ENCODE results near the gene SAXO1.
"Not testable (repeated sequence)": the region's sequence is repeated elsewhere in the genome, so short reads cannot be mapped to it uniquely, and the experiment has no call there.

SAXO1 gene

GRCh38 chr9:18970393-18970792, 62.6 kb downstream of the SAXO1 start:
- no peak for DNase-seq (ENCODE audit: low read depth, low spot score)

DNA sequence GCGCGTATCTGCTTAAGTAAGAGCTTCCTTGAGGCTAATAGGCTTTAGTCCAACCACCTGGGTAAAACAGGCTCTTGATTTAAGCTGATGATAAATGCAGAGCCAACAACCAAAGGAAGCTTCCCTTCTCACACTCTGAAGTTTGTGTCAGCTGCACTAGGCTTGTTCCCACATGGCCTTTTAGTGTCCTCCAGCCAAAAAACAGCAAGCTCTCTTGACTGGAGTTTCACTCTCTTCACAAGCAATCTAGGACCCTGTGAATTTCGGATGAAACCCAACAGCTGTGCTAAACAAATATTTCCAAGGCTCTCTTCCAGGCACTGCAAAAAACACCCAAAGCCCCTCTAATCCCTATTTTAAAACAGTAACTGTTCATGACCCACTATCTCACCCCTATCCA, 63.9 kb downstream of the SAXO1 start:
- DNase-seq (ENCODE audit: low read depth, low spot score): no peak

GRCh38 chr9:18955626-18956025, 77.4 kb downstream of the SAXO1 start:
- no peak for DNase-seq (ENCODE audit: low read depth, low spot score)

GRCh38 chr9:18951936-18952335, 81.1 kb downstream of the SAXO1 start:
- DNase-seq (ENCODE audit: low read depth, low spot score): no peak

GRCh38 chr9:18947892-18948339, 85.1 kb downstream of the SAXO1 start:
- DNase-seq (ENCODE audit: low read depth, low spot score): no peak

- no peak for DNase-seq (ENCODE audit: low read depth, low spot score)
Measured at GRCh38 chr9:18942801-18943200, 90.2 kb downstream of the SAXO1 start.

DNA sequence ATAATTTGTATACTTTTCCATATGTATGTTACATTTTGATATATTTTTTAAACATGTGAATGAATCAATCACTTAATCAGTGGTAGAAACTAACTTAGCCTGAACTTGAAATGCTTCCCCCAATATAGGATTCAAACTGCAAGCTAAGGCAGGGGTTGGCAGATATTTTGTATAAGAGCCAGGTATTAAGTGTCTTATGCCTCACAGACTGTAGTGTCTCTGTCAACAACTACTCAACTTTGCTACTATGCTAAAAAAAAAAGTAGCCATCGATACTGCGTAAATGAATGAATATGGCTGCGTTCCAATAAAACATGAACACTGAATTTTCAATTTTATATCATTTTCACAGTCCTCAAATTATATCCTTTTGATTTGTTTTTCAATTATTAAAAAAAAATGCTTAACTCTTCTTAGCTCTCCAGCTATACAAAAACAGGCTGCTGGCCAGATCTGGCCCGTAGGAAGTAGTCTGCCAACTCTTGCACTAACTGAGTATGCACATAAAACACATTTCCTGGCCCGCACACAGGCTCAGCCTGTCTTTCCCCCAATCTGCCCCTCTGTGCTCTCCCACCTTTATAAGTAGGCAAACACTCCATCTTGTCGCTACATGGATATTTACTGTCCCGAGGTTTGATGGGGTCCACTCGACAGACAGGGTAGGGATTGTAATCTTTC, 91.8 kb downstream of the SAXO1 start:
- DNase-seq (ENCODE audit: low read depth, low spot score): no peak

DNA sequence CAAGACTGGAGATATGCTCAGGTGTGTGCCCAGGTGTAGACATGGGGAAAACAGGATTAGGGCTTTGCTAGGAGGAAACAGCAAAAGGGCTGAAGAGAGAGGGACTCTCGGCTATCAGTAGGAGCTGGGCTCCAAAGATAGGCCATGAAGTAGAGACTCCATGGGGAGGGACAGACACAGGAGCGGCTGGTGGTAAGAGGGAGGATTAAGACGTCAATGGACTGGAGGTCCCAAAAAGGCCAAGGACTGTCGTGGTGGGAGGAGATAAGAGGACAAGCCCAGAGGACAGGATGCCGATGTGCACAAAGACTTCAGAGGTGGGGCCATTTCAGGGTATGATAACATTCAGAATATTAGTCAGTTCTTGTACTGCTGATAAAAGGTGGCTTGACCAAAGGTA, 93.1 kb downstream of the SAXO1 start:
- no peak for DNase-seq (ENCODE audit: low read depth, low spot score)

- no peak for DNase-seq (ENCODE audit: low read depth, low spot score)
Measured at GRCh38 chr9:18936094-18936871, 96.7 kb downstream of the SAXO1 start.

- peak; percentile 11 for DNase-seq (ENCODE audit: low read depth, low spot score)
Measured at GRCh38 chr9:18935541-18935940, 97.5 kb downstream of the SAXO1 start.

DNA sequence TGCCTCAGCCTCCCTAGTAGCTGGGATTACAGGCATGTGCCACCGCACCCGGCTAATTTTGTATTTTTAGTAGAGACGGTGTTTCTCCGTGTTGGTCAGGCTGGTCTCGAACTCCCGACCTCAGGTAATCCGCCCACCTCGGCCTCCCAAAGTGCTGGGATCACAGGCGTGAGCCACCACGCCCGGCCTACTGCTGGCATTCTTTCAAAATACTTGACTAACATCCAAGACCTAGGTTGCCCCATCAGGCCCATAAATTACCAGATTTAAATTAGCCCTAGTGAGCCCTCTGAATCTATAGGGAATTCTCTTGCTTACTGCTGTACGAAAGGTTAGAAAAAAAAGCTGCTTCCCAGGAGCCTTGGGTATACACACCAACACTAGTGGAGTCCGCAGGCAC, 102.4 kb downstream of the SAXO1 start:
- not testable (repeated sequence) for DNase-seq (ENCODE audit: low read depth, low spot score)

- peak; percentile 59 for DNase-seq (ENCODE audit: low read depth, low spot score)
Measured at GRCh38 chr9:18928711-18929110, 104.3 kb downstream of the SAXO1 start.

- DNase-seq (ENCODE audit: low read depth, low spot score): no peak
Measured at GRCh38 chr9:18926513-18926912, 106.5 kb downstream of the SAXO1 start.

DNA sequence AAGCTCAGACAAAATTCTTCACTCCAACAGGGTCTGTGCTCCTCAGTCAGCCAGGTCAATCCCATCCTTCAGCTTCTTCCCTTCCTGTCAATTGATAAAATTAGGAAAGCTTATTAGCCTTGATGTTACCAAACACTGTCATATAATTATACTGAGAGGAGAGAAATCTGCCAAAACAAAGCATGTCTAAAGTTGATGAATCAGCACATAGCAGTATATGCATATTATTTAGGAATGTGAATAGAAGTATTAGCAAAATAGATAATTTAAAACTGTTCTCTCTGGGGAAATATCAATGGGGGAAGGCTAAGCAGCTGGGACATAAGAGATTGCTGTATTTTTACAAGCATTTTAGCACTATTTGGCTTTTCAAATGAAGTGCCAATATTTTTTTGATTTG, 107.1 kb downstream of the SAXO1 start:
- no peak for DNase-seq (ENCODE audit: low read depth, low spot score)

- no peak for DNase-seq (ENCODE audit: low read depth, low spot score)
Measured at GRCh38 chr9:18923671-18924430, 109.2 kb downstream of the SAXO1 start.

- no peak for DNase-seq (ENCODE audit: low read depth, low spot score)
Measured at GRCh38 chr9:18923167-18923566, 109.8 kb downstream of the SAXO1 start.

DNA sequence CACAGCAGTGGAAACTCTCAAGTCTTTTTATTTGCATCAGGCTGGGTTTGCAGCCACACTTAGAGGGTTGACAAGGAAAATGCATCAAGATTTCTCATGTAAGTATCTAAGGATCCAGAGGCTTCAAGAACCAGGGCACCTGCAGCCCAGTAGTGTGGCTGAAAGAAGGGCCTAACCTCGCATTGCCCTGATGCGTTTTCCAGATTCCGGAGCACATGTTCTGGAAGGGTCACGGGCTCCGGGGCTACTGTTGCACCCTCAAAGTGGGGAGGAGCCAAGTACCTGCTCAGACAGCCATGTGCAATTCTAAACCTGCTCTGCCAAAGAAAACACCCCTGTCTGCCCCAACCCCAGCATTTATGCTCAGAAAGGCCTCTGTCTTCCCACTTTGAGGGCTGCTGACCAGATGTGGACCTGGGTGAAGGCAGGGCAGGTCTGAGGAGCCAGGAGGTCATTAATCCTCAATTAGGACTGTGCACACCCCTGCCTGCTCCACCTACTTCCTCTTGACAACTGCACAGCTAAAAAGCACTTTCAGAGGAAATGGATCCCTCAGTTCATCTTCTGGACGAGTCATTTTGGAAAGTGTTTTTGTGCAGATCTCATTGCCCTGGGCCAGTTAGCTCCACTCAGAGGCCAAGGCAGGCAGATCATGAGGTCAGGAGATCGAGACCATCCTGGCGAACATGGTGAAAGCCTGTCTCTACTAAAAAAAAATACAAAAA, 110.7 kb downstream of the SAXO1 start:
- no peak for DNase-seq (ENCODE audit: low read depth, low spot score)

DNA sequence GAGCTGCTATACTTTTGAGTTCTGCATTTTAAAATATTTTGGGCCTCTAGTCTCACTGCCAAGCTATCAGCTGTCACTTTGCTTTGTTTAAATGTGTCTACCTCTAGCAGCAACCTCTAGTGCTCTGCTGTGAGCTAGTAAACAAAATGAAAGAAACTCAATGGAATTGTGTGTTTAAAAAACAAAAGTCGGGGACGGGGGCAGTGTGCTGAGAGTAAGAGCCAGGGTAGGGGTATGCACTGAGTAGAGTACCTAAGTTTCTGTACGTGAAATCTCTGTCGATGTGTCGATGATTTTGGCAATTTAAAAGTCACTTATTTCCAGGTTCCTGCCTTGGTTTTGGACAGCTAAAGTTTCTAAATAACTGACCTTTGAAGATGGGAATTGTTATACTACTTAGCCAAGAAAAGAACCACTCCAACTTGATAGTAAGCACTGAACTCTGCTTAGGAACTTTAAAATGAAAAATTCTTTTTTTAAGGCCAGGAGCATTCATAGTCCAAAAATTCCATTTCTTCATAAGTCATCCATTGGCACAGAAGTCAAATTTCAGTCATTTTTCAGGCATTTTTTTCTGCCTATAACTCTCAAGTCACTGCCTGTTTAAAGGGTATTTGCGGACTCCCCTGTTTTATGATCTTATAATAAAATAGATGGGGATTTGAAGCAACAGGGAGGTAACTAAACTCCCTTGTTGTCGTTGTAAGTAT, 111.5 kb downstream of the SAXO1 start:
- no peak for DNase-seq (ENCODE audit: low read depth, low spot score)

DNA sequence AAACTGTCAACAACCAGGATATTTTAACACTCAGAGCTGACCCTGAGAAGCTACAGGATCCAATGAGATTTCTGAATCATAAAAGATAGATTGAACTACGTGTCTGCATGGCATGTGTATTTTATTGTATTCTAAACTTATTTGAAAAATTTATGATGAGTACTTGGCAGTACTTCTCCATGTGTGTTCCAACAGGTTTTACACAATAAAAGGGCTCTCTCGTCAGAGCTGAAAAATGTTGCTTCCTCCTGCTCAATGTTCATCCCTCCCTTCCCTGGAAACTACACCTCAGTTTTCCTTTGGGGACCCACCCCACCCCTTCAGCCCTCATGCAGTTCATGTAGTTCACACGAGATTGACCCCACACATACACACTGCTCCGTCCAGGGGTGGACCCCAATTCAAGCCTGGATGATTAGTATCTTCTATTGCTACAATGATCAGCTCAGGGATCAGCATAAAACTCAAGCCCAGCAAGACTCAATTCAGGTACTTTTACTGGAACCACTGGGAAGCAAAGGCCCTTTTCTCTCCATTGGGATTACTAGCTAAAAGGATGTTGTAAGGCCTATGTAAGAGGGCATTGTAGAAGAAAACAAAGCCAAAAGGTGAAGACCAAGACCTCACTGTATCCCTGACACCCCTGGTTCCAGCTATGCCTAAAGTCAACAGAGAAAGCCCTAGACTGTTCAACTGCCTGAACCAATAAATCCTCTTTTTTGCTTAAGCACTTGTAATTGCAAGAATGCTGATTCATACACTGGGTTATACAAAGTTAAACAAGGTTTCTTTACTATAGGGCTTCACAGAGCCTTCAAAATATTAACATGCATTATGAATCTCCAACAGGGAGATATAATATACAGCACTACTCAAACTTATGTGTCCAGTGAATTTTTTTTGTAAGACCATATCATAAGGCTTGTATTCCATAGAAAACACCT, 112.6 kb downstream of the SAXO1 start:
- DNase-seq (ENCODE audit: low read depth, low spot score): no peak

- no peak for DNase-seq (ENCODE audit: low read depth, low spot score)
Measured at GRCh38 chr9:18911714-18912342, 121.2 kb downstream of the SAXO1 start.
